Subcutaneous abdominal adipose tissue (tissue), 5 donors: ENCODE measurements around the gene NGB.

Experiments used
- H3K27ac ChIP-seq: one replicate; pipeline ENCODE4 v1.7.0; 2013; ENCODE audit warnings: low read depth, mild to moderate bottlenecking, inconsistent platforms, low read length, moderate library complexity
- H3K27me3 ChIP-seq, 5 donors: one replicate each; pipeline ENCODE4 v1.7.0; 2013; ENCODE audit warnings: low read length in 5 of 5, inconsistent platforms in 1 of 5; ENCODE audit not compliant: control insufficient read depth in 5 of 5, insufficient read depth in 4 of 5
- H3K36me3 ChIP-seq, 5 donors: one replicate each; pipeline ENCODE4 v1.7.0; 2013; ENCODE audit warnings: low read length in 5 of 5; ENCODE audit not compliant: control insufficient read depth in 5 of 5, insufficient read depth in 5 of 5
- H3K4me1 ChIP-seq, 5 donors: one replicate each; pipeline ENCODE4 v1.7.0; 2013; ENCODE audit warnings: low read length in 5 of 5, mild to moderate bottlenecking in 3 of 5, moderate library complexity in 1 of 5; ENCODE audit not compliant: control insufficient read depth in 5 of 5, insufficient read depth in 5 of 5
- H3K4me3 ChIP-seq, 5 donors: one replicate each; pipeline ENCODE4 v1.7.0; 2013; ENCODE audit warnings: low read length in 5 of 5, low read depth in 1 of 5
- H3K9ac ChIP-seq, 5 donors: one replicate each; pipeline ENCODE4 v1.7.0; 2013; ENCODE audit warnings: low read length in 5 of 5, mild to moderate bottlenecking in 4 of 5, moderate library complexity in 3 of 5
- H3K9me3 ChIP-seq, 5 donors: one replicate each; pipeline ENCODE4 v1.7.0; 2013; ENCODE audit warnings: low read length in 5 of 5; ENCODE audit not compliant: control insufficient read depth in 5 of 5
- donor health status: healthy.
- donor health status: healthy.
- donor health status: healthy.
- donor health status: healthy.
- donor health status: healthy.

The NGB gene

GRCh38 chr14:77313371-77313770, 42.4 kb upstream of the NGB start:
- H3K36me3 ChIP-seq, result no peaks in the 10 kb centered on the region
- H3K27me3 ChIP-seq, result no peaks in the 10 kb centered on the region
- H3K27ac ChIP-seq, result peak overlapping the region; percentile 57
- H3K4me3 ChIP-seq, result no peak overlapping the region
- peaks cover 6 to 43% (median 22%) of the 10 kb centered on the region in 5 donors for H3K4me1 ChIP-seq
- no peak overlapping the region for H3K9ac ChIP-seq
- H3K9me3 ChIP-seq, result no peaks in the 10 kb centered on the region

DNA sequence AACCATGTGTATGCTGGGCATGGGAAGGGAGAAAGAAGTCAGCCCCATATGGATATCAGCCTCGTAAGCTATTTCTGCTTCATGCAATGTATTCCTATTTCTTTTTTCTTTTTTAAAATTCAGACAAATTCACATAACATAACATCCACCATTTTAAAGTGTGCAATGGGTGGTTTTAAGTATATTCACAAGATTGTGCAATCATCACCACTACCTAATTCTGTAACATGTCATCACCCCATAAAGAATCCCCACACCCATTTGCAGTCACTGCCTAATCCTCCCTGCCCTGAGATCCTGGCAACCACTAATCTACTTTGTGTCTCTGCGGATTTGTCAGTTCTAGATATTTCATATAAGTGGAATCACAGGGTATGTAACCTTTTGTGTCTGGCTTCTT, 40.2 kb upstream of the NGB start:
- peaks cover 0 to 1% (median 0%) of the 10 kb centered on the region in 5 donors for H3K36me3 ChIP-seq
- no peaks in the 10 kb centered on the region for H3K9me3 ChIP-seq
- peaks cover 13 to 42% (median 35%) of the 10 kb centered on the region in 5 donors for H3K4me1 ChIP-seq
- H3K27me3 ChIP-seq, result no peaks in the 10 kb centered on the region
- H3K9ac ChIP-seq, result no peak overlapping the region
- H3K27ac ChIP-seq, result no peak overlapping the region
- H3K4me3 ChIP-seq, result no peak overlapping the region

- Histone ChIP-seq H3K4me1 (peaks cover 13 to 34% (median 31%) of the 10 kb centered on the region in 5 donors), H3K4me3 (no peak overlapping the region), H3K36me3 (peaks cover 0 to 12% (median 5%) of the 10 kb centered on the region in 5 donors), H3K9ac (no peak overlapping the region), H3K27me3 (no peaks in the 10 kb centered on the region), H3K9me3 (no peaks in the 10 kb centered on the region), H3K27ac (no peak overlapping the region)
Observed at GRCh38 chr14:77310026-77310425, 39.0 kb upstream of the NGB start.

GRCh38 chr14:77309131-77309530, 38.1 kb upstream of the NGB start:
- no peak overlapping the region for H3K4me3 ChIP-seq
- H3K36me3 ChIP-seq, result peaks cover under 1 to 18% (median 9%) of the 10 kb centered on the region in 5 donors
- H3K27me3 ChIP-seq, result no peaks in the 10 kb centered on the region
- H3K4me1 ChIP-seq, result peaks cover 7 to 25% (median 22%) of the 10 kb centered on the region in 5 donors
- H3K9ac ChIP-seq, result no peak overlapping the region
- H3K27ac ChIP-seq, result no peak overlapping the region
- no peaks in the 10 kb centered on the region for H3K9me3 ChIP-seq

GRCh38 chr14:77306851-77307496, 36.0 kb upstream of the NGB start:
- H3K27me3 ChIP-seq, result no peaks in the 10 kb centered on the region
- peak overlapping the region; percentile 74 for H3K27ac ChIP-seq
- no peaks in the 10 kb centered on the region for H3K9me3 ChIP-seq
- peak overlapping the region in 3 of 5 donors; percentile 6 to 77 (median 49) for H3K9ac ChIP-seq
- peaks cover 3 to 32% (median 24%) of the 10 kb centered on the region in 5 donors for H3K36me3 ChIP-seq
- H3K4me3 ChIP-seq, result no peak overlapping the region
- peaks cover 3 to 20% (median 14%) of the 10 kb centered on the region in 5 donors for H3K4me1 ChIP-seq

GRCh38 chr14:77306416-77306815, 35.4 kb upstream of the NGB start:
- Histone ChIP-seq H3K27me3 (no peaks in the 10 kb centered on the region), H3K9ac (peak overlapping the region in 1 of 5 donors; percentile 29), H3K4me1 (peaks cover 3 to 20% (median 15%) of the 10 kb centered on the region in 5 donors), H3K36me3 (peaks cover 3 to 37% (median 24%) of the 10 kb centered on the region in 5 donors), H3K4me3 (no peak overlapping the region), H3K27ac (peak overlapping the region; percentile 74), H3K9me3 (no peaks in the 10 kb centered on the region)

DNA sequence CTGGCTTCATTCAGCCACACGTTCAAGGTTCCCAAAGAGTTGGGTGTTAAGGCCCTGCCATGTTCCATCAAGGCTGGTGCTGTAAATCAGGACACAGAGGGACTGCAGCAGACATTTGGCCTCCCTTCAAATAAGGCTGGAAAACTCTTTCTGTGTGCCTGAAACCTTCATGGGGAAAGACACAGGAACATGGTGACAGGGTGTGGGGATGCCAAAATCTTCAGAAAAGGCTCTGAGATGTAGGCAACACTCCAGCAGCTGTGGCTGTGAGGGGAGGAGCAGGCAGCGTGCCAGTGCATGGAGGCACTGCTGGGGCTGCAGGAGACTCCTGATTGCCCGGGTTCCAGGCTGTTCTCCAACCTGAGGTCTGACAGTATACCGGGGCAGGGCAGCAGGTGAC, 34.7 kb upstream of the NGB start:
- H3K4me3 ChIP-seq, result no peak overlapping the region
- H3K27ac ChIP-seq, result no peak overlapping the region
- H3K4me1 ChIP-seq, result peaks cover 3 to 23% (median 19%) of the 10 kb centered on the region in 5 donors
- H3K27me3 ChIP-seq, result no peaks in the 10 kb centered on the region
- no peak overlapping the region for H3K9ac ChIP-seq
- H3K9me3 ChIP-seq, result no peaks in the 10 kb centered on the region
- peaks cover 3 to 39% (median 24%) of the 10 kb centered on the region in 5 donors for H3K36me3 ChIP-seq

- Histone ChIP-seq H3K36me3 (peaks cover 3 to 50% (median 31%) of the 10 kb centered on the region in 5 donors), H3K27me3 (no peaks in the 10 kb centered on the region), H3K4me3 (no peak overlapping the region), H3K4me1 (peaks cover 3 to 23% (median 19%) of the 10 kb centered on the region in 5 donors), H3K9ac (no peak overlapping the region), H3K27ac (no peak overlapping the region), H3K9me3 (no peaks in the 10 kb centered on the region)
Observed at GRCh38 chr14:77303417-77304156, 32.6 kb upstream of the NGB start.

GRCh38 chr14:77302926-77303325, 31.9 kb upstream of the NGB start:
- Histone ChIP-seq H3K36me3 (peaks cover 3 to 56% (median 38%) of the 10 kb centered on the region in 5 donors), H3K4me1 (peaks cover 3 to 23% (median 19%) of the 10 kb centered on the region in 5 donors), H3K27ac (no peak overlapping the region), H3K9ac (no peak overlapping the region), H3K4me3 (no peak overlapping the region), H3K27me3 (no peaks in the 10 kb centered on the region), H3K9me3 (no peaks in the 10 kb centered on the region)

DNA sequence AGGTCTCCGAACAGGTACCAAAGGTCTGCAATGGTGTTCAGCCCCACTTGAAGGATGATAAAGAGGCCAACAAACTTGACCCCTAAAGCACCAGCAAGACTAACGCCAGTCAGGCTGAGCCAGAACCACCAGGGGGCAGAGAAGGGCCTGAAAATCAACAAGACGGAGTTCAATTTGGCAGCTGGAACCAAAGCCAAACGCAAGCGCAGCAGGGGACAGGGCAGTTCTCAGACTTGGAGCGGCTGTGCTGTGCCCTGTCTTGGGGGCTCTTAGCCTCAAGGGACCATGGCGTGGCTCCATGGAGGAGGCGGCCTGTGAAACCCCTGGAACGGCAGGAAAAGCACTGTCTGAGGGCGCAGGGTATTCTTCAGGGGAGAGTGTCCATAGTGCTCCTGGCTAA, 30.1 kb upstream of the NGB start:
- Histone ChIP-seq H3K4me1 (peaks cover 0 to 9% (median 5%) of the 10 kb centered on the region in 5 donors), H3K36me3 (peaks cover 5 to 74% (median 55%) of the 10 kb centered on the region in 5 donors), H3K9ac (no peak overlapping the region), H3K9me3 (no peaks in the 10 kb centered on the region), H3K27ac (no peak overlapping the region), H3K27me3 (no peaks in the 10 kb centered on the region), H3K4me3 (no peak overlapping the region)
